ENCODE data around the gene SH2D2A.

SH2D2A gene

DNA sequence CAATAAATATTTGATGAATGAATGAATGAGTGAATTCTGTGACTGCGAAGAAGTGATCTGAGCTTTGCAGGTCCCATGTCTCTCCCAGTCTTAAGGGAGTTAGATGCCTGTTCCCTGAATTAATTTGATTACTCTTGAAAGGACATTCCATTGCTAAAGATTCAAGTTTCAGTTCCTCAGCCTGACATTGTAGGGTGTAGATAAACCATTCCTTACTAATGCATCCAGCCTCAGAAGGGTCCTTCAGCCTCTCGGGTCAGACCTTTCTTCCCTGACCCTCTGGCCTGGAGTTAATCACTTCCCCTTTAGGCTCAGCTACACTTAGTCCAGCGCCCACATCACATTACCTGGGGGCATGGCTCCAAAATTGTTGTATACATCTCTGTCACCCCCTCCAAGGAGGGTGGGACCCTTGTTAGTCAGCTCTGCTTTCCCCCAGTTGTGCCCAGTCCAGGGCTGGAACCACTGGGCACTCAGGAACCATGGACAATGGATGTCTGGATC lies 39.7 kb upstream of the SH2D2A start:
- Histone ChIP-seq H3K9ac (ENCODE audit: insufficient read length, low read depth) (no peak overlapping the region), H3K27me3 (ENCODE audit: insufficient read depth, insufficient read length) (peaks cover 60% of the 10 kb centered on the region), H3K9me3 (ENCODE audit: insufficient read depth, low read length) (no peaks in the 10 kb centered on the region), H3K4me1 (ENCODE audit: insufficient read depth, insufficient read length) (peaks cover 26% of the 10 kb centered on the region), H3K36me3 (ENCODE audit: insufficient read depth, insufficient read length, low read length) (no peaks in the 10 kb centered on the region), H3K4me3 (ENCODE audit: insufficient read length, low read depth) (no peak overlapping the region)
- TF ChIP-seq ZNF274 (IDR thresholded peaks at IDR 0.05; ENCODE audit: low read depth, low read length) = no peak
- no peak for TF ChIP-seq SUZ12 (IDR thresholded peaks at IDR 0.05; ENCODE audit: extremely low read depth, insufficient read depth, insufficient read length)
- no peak for TF ChIP-seq YY1 (IDR thresholded peaks at IDR 0.05; ENCODE audit: insufficient read depth, insufficient read length)
- no peak for DNase-seq (ENCODE audit: low read depth, low spot score)

DNA sequence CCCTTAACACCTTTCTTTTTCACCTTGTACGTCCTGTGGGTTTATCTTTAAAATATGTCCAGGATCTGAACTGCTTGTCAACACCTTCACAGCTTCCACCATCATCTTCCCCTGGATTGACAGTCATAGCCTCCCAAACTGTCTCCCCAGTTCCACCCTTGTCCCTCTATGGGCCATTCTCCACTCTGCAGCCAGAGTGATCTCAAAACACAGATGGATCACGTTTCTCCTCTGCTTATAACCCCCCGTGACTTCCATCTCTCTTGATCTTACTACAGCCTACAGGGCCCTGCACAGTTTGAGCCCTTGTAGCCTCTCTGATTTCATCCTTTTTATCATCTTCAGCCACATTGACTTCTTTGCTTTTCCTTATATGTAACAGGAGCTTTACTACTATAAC lies 38.0 kb upstream of the SH2D2A start:
- Histone ChIP-seq H3K4me1 (ENCODE audit: insufficient read depth, insufficient read length) (peaks cover 23% of the 10 kb centered on the region), H3K4me3 (ENCODE audit: insufficient read length, low read depth) (no peak overlapping the region), H3K9ac (ENCODE audit: insufficient read length, low read depth) (no peak overlapping the region), H3K27me3 (ENCODE audit: insufficient read depth, insufficient read length) (peaks cover 45% of the 10 kb centered on the region), H3K36me3 (ENCODE audit: insufficient read depth, insufficient read length, low read length) (no peaks in the 10 kb centered on the region), H3K9me3 (ENCODE audit: insufficient read depth, low read length) (no peaks in the 10 kb centered on the region)
- no peak for DNase-seq (ENCODE audit: low read depth, low spot score)
- TF ChIP-seq YY1 (IDR thresholded peaks at IDR 0.05; ENCODE audit: insufficient read depth, insufficient read length) = no peak
- no peak for TF ChIP-seq SUZ12 (IDR thresholded peaks at IDR 0.05; ENCODE audit: extremely low read depth, insufficient read depth, insufficient read length)
- TF ChIP-seq ZNF274 (IDR thresholded peaks at IDR 0.05; ENCODE audit: low read depth, low read length) = no peak

GRCh38 chr1:156853761-156854160 lies 37.1 kb upstream of the SH2D2A start:
- H3K27me3 ChIP-seq (ENCODE audit: insufficient read depth, insufficient read length) = peaks cover 37% of the 10 kb centered on the region
- TF ChIP-seq YY1 (IDR thresholded peaks at IDR 0.05; ENCODE audit: insufficient read depth, insufficient read length) = no peak
- TF ChIP-seq SUZ12 (IDR thresholded peaks at IDR 0.05; ENCODE audit: extremely low read depth, insufficient read depth, insufficient read length) = no peak
- no peak for TF ChIP-seq ZNF274 (IDR thresholded peaks at IDR 0.05; ENCODE audit: low read depth, low read length)

DNA sequence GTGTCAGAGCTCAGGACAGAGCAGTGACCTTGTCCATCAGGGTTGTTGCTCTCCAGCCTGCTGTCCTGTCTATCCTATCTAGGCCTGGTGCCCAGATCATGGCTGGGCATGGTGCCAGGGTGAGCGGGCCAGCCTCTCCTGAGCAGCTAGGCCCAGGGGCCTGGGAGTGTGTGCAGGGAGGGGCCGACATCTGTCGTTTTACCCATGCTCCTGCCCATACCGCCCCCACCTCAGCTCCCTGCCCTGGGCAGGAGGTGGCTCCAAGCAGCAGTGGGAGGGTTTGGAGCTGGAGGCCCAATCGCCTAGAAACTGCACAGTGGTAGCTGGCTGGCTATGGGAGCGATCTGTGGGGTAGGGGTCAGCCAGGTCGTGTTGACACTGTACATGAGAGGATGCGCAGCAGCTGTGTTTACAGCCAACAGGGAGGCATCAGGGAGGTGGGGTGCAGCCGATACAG lies 35.8 kb upstream of the SH2D2A start:
- H3K36me3 ChIP-seq (ENCODE audit: insufficient read depth, insufficient read length, low read length) = no peaks in the 10 kb centered on the region
- no peak for DNase-seq (ENCODE audit: low read depth, low spot score)
- peaks cover 12% of the 10 kb centered on the region for H3K4me1 ChIP-seq (ENCODE audit: insufficient read depth, insufficient read length)
- peaks cover 24% of the 10 kb centered on the region for H3K27me3 ChIP-seq (ENCODE audit: insufficient read depth, insufficient read length)
- H3K9me3 ChIP-seq (ENCODE audit: insufficient read depth, low read length) = no peaks in the 10 kb centered on the region
- H3K9ac ChIP-seq (ENCODE audit: insufficient read length, low read depth) = no peak overlapping the region
- H3K4me3 ChIP-seq (ENCODE audit: insufficient read length, low read depth) = no peak overlapping the region
- TF ChIP-seq SUZ12 (IDR thresholded peaks at IDR 0.05; ENCODE audit: extremely low read depth, insufficient read depth, insufficient read length) = no peak
- TF ChIP-seq ZNF274 (IDR thresholded peaks at IDR 0.05; ENCODE audit: low read depth, low read length) = no peak
- TF ChIP-seq YY1 (IDR thresholded peaks at IDR 0.05; ENCODE audit: insufficient read depth, insufficient read length) = no peak

More at GRCh38 chr1:156853761-156854160, 37.1 kb upstream of the SH2D2A start:
- Histone ChIP-seq H3K9ac (ENCODE audit: insufficient read length, low read depth) (no peak overlapping the region), H3K9me3 (ENCODE audit: insufficient read depth, low read length) (no peaks in the 10 kb centered on the region), H3K36me3 (ENCODE audit: insufficient read depth, insufficient read length, low read length) (no peaks in the 10 kb centered on the region), H3K4me3 (ENCODE audit: insufficient read length, low read depth) (no peak overlapping the region), H3K4me1 (ENCODE audit: insufficient read depth, insufficient read length) (peaks cover 19% of the 10 kb centered on the region)
- no peak for DNase-seq (ENCODE audit: low read depth, low spot score)

DNA sequence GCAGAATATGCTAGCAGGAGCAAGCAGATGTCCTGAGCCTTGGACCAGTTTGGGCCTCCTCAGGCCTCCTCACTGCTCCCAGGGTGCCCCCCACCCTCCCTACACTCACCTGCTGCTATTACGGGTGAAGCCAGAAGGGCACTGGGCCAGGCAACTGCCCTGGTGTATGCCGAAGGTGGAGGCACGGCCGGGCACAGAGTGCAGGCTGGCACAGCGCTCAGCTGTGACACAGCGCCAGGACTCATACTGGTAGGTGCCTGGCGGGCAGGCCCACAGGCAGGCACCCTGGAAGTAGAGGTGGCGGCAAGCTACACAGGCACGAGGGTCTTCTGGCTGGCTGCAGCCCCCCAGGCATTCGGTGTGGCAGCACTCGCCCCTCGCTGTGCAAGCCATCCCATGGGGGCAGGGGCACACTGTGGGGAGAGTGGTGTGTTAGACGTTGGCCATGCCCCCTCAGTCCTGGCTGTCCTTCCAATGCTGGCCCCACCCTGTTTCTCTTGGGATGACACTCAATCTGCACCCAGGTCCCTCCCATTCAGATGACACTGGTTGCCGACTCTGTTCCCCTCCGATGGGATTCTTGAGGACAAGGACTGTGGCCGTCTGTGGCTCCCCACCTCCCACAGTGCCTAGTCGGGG lies 35.2 kb upstream of the SH2D2A start:
- Histone ChIP-seq H3K9me3 (ENCODE audit: insufficient read depth, low read length) (no peaks in the 10 kb centered on the region), H3K27me3 (ENCODE audit: insufficient read depth, insufficient read length) (peaks cover 22% of the 10 kb centered on the region), H3K4me1 (ENCODE audit: insufficient read depth, insufficient read length) (peaks cover 12% of the 10 kb centered on the region), H3K9ac (ENCODE audit: insufficient read length, low read depth) (no peak overlapping the region), H3K36me3 (ENCODE audit: insufficient read depth, insufficient read length, low read length) (no peaks in the 10 kb centered on the region), H3K4me3 (ENCODE audit: insufficient read length, low read depth) (no peak overlapping the region)
- no peak for DNase-seq (ENCODE audit: low read depth, low spot score)
- TF ChIP-seq SUZ12 (IDR thresholded peaks at IDR 0.05; ENCODE audit: extremely low read depth, insufficient read depth, insufficient read length) = no peak
- TF ChIP-seq ZNF274 (IDR thresholded peaks at IDR 0.05; ENCODE audit: low read depth, low read length) = no peak
- TF ChIP-seq YY1 (IDR thresholded peaks at IDR 0.05; ENCODE audit: insufficient read depth, insufficient read length) = no peak

DNA sequence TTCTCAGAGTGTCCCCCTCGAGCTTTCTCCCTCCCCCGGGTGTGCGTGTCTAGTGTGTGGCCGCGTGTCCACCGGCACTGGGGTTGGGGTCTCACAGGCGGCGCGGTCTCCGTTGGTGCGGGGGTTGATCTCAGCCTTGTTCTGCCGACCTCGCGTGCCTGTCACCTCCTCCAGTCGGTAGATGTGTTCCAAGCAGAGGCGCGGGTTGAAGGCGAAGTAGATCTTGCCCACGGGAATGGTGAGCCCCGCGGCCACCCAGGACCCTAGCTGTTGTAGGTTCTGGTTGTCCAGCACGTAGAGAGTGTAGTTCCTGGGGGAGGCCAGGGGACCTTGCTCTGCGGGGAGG lies 32.5 kb upstream of the SH2D2A start:
- Histone ChIP-seq H3K9ac (ENCODE audit: insufficient read length, low read depth) (no peak overlapping the region), H3K27me3 (ENCODE audit: insufficient read depth, insufficient read length) (peaks cover 10% of the 10 kb centered on the region), H3K4me3 (ENCODE audit: insufficient read length, low read depth) (no peak overlapping the region), H3K9me3 (ENCODE audit: insufficient read depth, low read length) (no peaks in the 10 kb centered on the region), H3K36me3 (ENCODE audit: insufficient read depth, insufficient read length, low read length) (no peaks in the 10 kb centered on the region), H3K4me1 (ENCODE audit: insufficient read depth, insufficient read length) (peaks cover 20% of the 10 kb centered on the region)
- no peak for DNase-seq (ENCODE audit: low read depth, low spot score)
- TF ChIP-seq SUZ12 (IDR thresholded peaks at IDR 0.05; ENCODE audit: extremely low read depth, insufficient read depth, insufficient read length) = no peak
- TF ChIP-seq ZNF274 (IDR thresholded peaks at IDR 0.05; ENCODE audit: low read depth, low read length) = no peak
- TF ChIP-seq YY1 (IDR thresholded peaks at IDR 0.05; ENCODE audit: insufficient read depth, insufficient read length) = no peak

DNA sequence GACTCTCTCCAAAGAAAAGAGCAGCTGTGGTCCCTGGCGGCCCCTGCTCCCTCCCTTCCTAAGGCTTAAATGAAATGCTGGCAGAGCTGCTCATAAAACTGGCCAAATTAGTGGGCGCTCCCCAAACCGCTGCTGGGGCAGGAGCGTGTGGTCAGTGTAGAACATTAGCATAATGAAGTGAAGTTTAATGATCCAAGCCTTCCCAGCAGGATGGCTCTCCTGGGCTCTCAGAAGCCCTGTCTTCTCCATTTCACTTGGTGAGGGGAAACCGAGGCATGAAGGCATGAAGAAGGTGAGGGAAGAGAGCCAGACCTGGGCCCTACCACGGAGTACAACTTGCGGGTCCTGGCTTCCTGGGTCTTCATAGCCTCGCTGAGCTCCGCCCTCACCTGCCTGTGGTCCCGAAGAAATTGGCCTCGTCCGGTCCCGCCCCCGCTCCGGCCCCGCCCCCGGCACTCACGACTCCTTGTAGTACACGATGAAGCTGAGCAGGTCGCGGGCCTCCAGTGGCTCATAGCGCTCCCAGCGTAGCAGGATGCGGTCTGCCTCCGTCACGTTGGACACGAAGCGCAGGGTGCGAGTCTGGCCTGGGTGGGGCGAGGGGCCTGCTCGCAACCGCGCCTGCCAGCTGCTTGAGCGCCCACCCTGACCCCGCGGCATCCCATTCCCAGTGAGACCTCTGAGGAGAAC lies 32.0 kb upstream of the SH2D2A start:
- H3K9ac ChIP-seq (ENCODE audit: insufficient read length, low read depth) = no peak overlapping the region
- no peaks in the 10 kb centered on the region for H3K36me3 ChIP-seq (ENCODE audit: insufficient read depth, insufficient read length, low read length)
- TF ChIP-seq YY1 (IDR thresholded peaks at IDR 0.05; ENCODE audit: insufficient read depth, insufficient read length) = no peak
- TF ChIP-seq SUZ12 (IDR thresholded peaks at IDR 0.05; ENCODE audit: extremely low read depth, insufficient read depth, insufficient read length) = no peak
- TF ChIP-seq ZNF274 (IDR thresholded peaks at IDR 0.05; ENCODE audit: low read depth, low read length) = no peak
- no peak for DNase-seq (ENCODE audit: low read depth, low spot score)
- H3K4me3 ChIP-seq (ENCODE audit: insufficient read length, low read depth) = no peak overlapping the region
- peaks cover 5% of the 10 kb centered on the region for H3K27me3 ChIP-seq (ENCODE audit: insufficient read depth, insufficient read length)
- H3K4me1 ChIP-seq (ENCODE audit: insufficient read depth, insufficient read length) = peaks cover 22% of the 10 kb centered on the region
- H3K9me3 ChIP-seq (ENCODE audit: insufficient read depth, low read length) = no peaks in the 10 kb centered on the region

Measured in NT2/D1 (cell line).